Caco-2 (cell line): ENCODE data around the gene FCGBP. TPM values are rescaled to one million over a fixed set of nuclear protein-coding genes. Genes with fewer than 3 reads are reported as not detected.

Experiments used
- BruUV-seq: library from RNA; stranded (reverse); fragments of 400-500 nt; replicated peaks from 2 replicates; lab custom pipeline; 2021; lab: Mats Ljungman, UMichigan
- CTCF ChIA-PET: fragments of 300-600 bp; sonication (Branson Sonifier 250); formaldehyde crosslinking; loops from one replicate; lab custom pipeline; 2022; ENCODE audit warnings: antibody characterized with exemption; lab: Charles Lee
- POLR2A ChIA-PET: fragments of 300-600 bp; sonication (Branson Sonifier 250); formaldehyde crosslinking; loops from one replicate; lab custom pipeline; 2022; ENCODE audit warnings: antibody characterized with exemption; lab: Charles Lee
- DNase-seq, 2 experiments: peaks; one replicate each; pipeline versions ENCODE4 v3.0.0 to v3.0.0-alpha.2; 2020 to 2022
- H3K27me3 ChIP-seq: replicated peaks from 2 replicates; pipeline ENCODE4 v1.6.0; 2011; ENCODE audit warnings: low read length; ENCODE audit not compliant: control insufficient read depth, insufficient read depth
- H3K36me3 ChIP-seq: 2 replicates; pipeline ENCODE4 v1.5.1; 2011; ENCODE audit warnings: low read length; ENCODE audit not compliant: control insufficient read depth, insufficient read depth
- H3K4me1 ChIP-seq: fragments of 250-450 bp; sonication (Bioruptor Pico); 2 replicates; pipeline ENCODE4 v1.5.1; 2020; ENCODE audit warnings: mild to moderate bottlenecking
- H3K4me3 ChIP-seq: 2 replicates; pipeline ENCODE4 v1.5.1; 2011; ENCODE audit warnings: low read depth, mild to moderate bottlenecking, control low read depth, low read length
- H3K9me3 ChIP-seq: fragments of 250-450 bp; sonication (Bioruptor Pico); 2 replicates; pipeline ENCODE4 v1.5.1; 2020; ENCODE audit warnings: mild to moderate bottlenecking, moderate library complexity
- H3K27ac Mint-ChIP-seq: one replicate; pipeline ENCODE4 v1.8.0; 2022; ENCODE audit warnings: mixed read lengths; ENCODE audit not compliant: unreplicated experiment
- H3K27me3 Mint-ChIP-seq: one replicate; pipeline ENCODE4 v1.8.0; 2022; ENCODE audit warnings: mixed read lengths; ENCODE audit not compliant: insufficient read depth, unreplicated experiment
- H3K36me3 Mint-ChIP-seq: one replicate; pipeline ENCODE4 v1.8.0; 2022; ENCODE audit warnings: mild to moderate bottlenecking, mixed read lengths; ENCODE audit not compliant: insufficient read depth, unreplicated experiment
- H3K4me1 Mint-ChIP-seq: one replicate; pipeline ENCODE4 v1.8.0; 2022; ENCODE audit warnings: low read depth, mixed read lengths; ENCODE audit not compliant: unreplicated experiment
- H3K4me3 Mint-ChIP-seq: one replicate; pipeline ENCODE4 v1.8.0; 2022; ENCODE audit warnings: mild to moderate bottlenecking, moderate library complexity, mixed read lengths; ENCODE audit not compliant: unreplicated experiment
- H3K9me3 Mint-ChIP-seq: one replicate; pipeline ENCODE4 v1.8.0; 2022; ENCODE audit warnings: mixed read lengths; ENCODE audit not compliant: unreplicated experiment
- CTCF ChIP-seq, 2 experiments: fragments of 200-600 bp in 1 of 2; IDR thresholded peaks; 1 replicate in 1 of 2; 2 replicates in 1 of 2; pipeline versions ENCODE4 v1.5.1 to v1.8.0; 2011 to 2022; ENCODE audit warnings: antibody characterized with exemption in 1 of 2, control low read depth in 1 of 2, inconsistent platforms in 1 of 2, low read depth in 1 of 2, low read length in 1 of 2, mild to moderate bottlenecking in 1 of 2, moderate library complexity in 1 of 2; ENCODE audit not compliant: insufficient read depth in 1 of 2, severe bottlenecking in 1 of 2, unreplicated experiment in 1 of 2
- intact Hi-C: fragments of 100-400 bp; cut with micrococcal nuclease; formaldehyde crosslinking; loops from one replicate; pipeline ENCODE4 v1.10.0; 2022; ENCODE audit not compliant: unreplicated experiment
- total RNA-seq: library from RNA; stranded (reverse); gene quantifications from 2 replicates; pipeline ENCODE4 v1.2.3, GENCODE V29; 2022

The FCGBP gene
- total RNA-seq, 1 experiment from 2014 or later: 0.16 TPM

GRCh38 chr19:39974377-39975155 is 40.1 kb upstream of the FCGBP start:
- no peaks in the 10 kb centered on the region for H3K27me3 ChIP-seq
- BruUV-seq: no TSS peak
- POLR2A ChIA-PET: no interaction called here

GRCh38 chr19:39971380-39972035 is 37.1 kb upstream of the FCGBP start:
- CTCF ChIA-PET: interaction anchor here (0.6 to 2.2 kb wide), 17 partner anchors 10 to 432 kb away, joined by 3 to 73 read pairs (median 5); partner anchors contain the start of genes EID2, FBL and ZNF546
- no peaks in the 10 kb centered on the region for H3K27me3 ChIP-seq
- Mint-ChIP-seq H3K27ac (peak overlapping the region; percentile 96), H3K36me3 (peaks cover 60% of the 10 kb centered on the region), H3K4me1 (peaks cover 25% of the 10 kb centered on the region), H3K27me3 (no peaks in the 10 kb centered on the region), H3K9me3 (no peaks in the 10 kb centered on the region), H3K4me3 (peak overlapping the region; percentile 96)
- intact Hi-C loops: loop anchor here (1.0 to 5.0 kb wide), 5 partner anchors 25 to 251 kb away; partner anchors contain the start of gene ZNF546
- peak overlapping the region; percentile 67 for H3K4me3 ChIP-seq
- no peak for TF ChIP-seq CTCF (IDR thresholded peaks at IDR 0.05; ENCODE audit: insufficient read depth in 1 of 2, low read depth in 1 of 2, low read length in 1 of 2, severe bottlenecking in 1 of 2, unreplicated experiment in 1 of 2)
- peaks cover 2% of the 10 kb centered on the region for H3K36me3 ChIP-seq
- H3K4me1 ChIP-seq: peaks cover 6% of the 10 kb centered on the region; the same call in 1 of the 2 replicates
- no peaks in the 10 kb centered on the region for H3K9me3 ChIP-seq
- peak in 1 of 2 experiments; percentile 27 for DNase-seq
- TSS peak; percentile 71 for BruUV-seq
- POLR2A ChIA-PET: interaction anchor here (0.6 to 1.8 kb wide), 7 partner anchors 27 to 574 kb away, joined by 3 to 21 read pairs (median 4); partner anchors contain the start of genes FBL and ZNF780A

More at GRCh38 chr19:39974377-39975155, 40.1 kb upstream of the FCGBP start:
- H3K9me3 ChIP-seq: no peaks in the 10 kb centered on the region
- peaks cover 6% of the 10 kb centered on the region; the same call in 1 of the 2 replicates for H3K4me1 ChIP-seq
- no peak overlapping the region for H3K27ac Mint-ChIP-seq
- CTCF ChIA-PET: no interaction called here
- no peaks in the 10 kb centered on the region for H3K27me3 Mint-ChIP-seq
- H3K9me3 Mint-ChIP-seq: no peaks in the 10 kb centered on the region
- peaks cover 18% of the 10 kb centered on the region for H3K4me1 Mint-ChIP-seq
- DNase-seq: no peak
- no peak overlapping the region for H3K4me3 ChIP-seq
- peaks cover 91% of the 10 kb centered on the region for H3K36me3 Mint-ChIP-seq
- intact Hi-C loops: loop anchor here (5.0 kb wide), 1 partner anchor 77 kb away; no protein-coding TSS in a partner anchor
- H3K36me3 ChIP-seq: peaks cover 5% of the 10 kb centered on the region
- TF ChIP-seq CTCF (IDR thresholded peaks at IDR 0.05; ENCODE audit: insufficient read depth in 1 of 2, low read depth in 1 of 2, low read length in 1 of 2, severe bottlenecking in 1 of 2, unreplicated experiment in 1 of 2): no peak
- no peak overlapping the region for H3K4me3 Mint-ChIP-seq
